Activated T-cell treated with anti-CD3 and anti-CD28 coated beads for 1 hour (primary cell): ENCODE results near the gene AP1B1.
A peak's percentile ranks its signal among the peaks of the same experiment; 100 is the strongest.
"Not testable (repeated sequence)": the region's sequence is repeated elsewhere in the genome, so short reads cannot be mapped to it uniquely, and the experiment has no call there.

Experiments
- DNase-seq: peaks from one replicate; pipeline ENCODE4 v3.0.0-alpha.2; 2020; ENCODE audit warnings: low read depth

Gene AP1B1

DNA sequence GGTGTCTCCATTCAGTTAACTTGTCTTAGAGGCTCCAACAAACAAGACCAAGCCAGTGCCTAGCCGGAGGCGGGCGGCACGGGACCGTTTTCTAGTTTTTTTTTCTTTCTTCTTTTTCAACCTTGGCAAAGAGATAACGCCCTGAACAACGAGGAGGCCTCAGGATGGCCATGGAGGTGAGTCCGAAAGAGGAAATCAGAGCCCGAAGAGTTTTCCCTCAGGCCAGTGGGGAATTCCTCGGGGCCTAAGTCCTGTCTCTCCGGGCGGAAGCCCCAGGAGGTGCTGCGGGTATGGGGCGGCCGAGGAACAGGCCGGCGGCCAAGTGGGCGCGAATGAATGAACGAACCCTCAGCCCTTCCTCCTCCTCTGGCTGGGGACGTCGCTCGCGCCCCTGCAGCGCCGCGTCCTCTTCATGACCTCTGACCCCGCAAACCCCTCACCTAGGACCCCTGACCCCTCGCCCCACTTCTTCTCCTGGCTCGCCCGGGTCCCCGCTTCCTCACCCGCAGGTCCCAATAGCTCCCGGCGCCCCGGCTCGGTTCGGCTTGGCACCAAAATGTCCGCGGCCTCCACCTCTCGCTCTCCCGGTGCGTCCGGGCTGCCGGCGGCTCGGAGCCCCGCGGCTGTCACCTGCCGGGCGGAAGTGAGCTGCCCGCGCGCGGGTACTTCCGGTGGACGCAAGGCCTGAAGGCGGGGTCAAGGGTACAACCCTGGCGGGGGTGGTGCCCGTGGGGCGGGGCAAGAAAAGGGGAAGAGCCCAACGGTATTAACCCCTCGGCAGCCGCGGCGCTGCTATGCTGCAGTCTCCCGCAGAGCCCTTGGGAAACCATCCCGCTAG, at the start of gene AP1B1:
Gene AP1B1, minus strand, starts transcription at position 650 of the 838 bp plus-strand sequence. CDS start 21,327 bp downstream, outside the sequence.
- DNase-seq = peak; percentile 93

- DNase-seq = no peak
These were observed 47.1 kb upstream of the AP1B1 start for GRCh38 chr22:29435236-29436136.

DNA sequence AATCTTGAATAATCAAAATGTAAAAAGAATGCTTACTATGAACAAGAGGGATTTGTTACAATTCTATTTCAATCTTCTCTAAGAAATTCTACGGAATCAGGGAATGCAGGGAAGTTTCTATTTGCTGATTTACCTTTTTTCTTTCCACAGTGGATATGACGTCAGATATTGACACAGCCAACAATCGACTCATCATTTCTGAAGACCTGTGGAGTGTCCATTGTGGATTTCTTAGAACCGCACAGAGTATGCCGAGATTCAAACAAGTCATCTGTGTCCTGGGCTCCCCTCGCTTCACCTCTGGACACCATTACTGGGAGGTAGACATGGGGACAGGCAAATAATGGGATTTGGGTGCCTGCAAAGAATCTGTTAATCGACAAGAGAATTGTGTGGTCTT, 45.9 kb upstream of the AP1B1 start:
- no peak for DNase-seq

- no peak for DNase-seq
These were observed 45.5 kb upstream of the AP1B1 start for GRCh38 chr22:29433856-29434255.

DNA sequence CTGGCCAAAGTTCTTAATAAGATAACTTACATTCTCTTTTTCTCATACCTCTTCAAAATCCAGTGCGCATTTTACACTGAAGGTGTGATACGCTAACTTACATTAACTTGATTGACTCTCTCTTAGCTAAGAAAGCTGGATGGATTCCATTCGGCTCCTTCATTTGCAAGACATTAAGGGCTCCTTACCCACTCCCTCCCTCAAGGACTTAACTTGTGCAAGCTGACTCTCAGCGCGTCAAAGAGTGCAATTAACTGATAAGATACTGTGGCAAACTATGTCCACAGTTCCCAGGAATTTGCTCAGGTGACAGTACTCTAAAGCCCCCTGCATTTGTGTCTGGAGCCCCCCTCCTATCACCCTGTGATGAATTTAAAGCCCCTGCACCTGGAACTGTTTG, 43.6 kb upstream of the AP1B1 start:
- no peak for DNase-seq

- no peak for DNase-seq
These were observed 38.9 kb upstream of the AP1B1 start for GRCh38 chr22:29427176-29427760.

DNA sequence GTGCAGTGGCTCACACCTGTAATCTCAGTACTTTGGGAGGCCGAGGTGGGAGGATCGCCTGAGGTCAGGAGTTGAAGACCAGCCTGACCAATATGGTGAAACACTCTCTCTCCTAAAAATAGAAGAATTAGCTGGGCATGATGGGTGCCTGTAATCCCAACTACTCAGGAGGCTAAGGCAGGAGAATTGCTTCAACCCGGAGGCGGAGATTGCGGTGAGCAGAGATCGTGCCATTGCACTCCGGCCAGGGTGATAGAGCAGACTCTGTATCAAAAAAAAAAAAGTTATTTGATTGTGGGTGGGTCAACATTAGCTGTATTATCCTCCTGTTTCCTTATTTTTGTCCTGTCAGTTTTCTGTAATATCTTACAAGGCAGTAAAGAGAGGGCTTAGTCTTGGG, 38.1 kb upstream of the AP1B1 start:
- no peak for DNase-seq

GRCh38 chr22:29418704-29419103, 30.3 kb upstream of the AP1B1 start:
- not testable (repeated sequence) for DNase-seq

- peak; percentile 27 for DNase-seq
These were observed 26.7 kb upstream of the AP1B1 start for GRCh38 chr22:29414951-29415591.

DNA sequence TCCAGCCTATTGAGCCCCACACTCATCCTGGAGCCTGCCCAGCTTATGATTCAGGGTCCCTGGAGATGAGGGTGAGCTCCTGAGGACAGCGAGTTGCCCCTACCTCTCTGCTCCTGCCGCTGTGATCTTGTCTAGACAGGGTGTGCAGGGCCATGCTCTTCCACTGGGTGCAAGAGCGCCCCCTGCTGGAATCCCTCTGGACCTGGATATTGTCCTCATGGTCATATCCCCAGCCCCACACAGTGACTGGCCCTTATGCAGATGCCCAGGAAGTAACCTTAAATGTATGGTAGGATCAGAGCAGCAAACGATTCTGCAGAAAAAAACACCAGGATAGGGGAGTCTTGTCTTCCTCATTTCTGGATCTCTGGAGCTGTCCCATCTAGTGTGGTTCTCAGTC, 24.4 kb upstream of the AP1B1 start:
- not testable (repeated sequence) for DNase-seq

GRCh38 chr22:29411569-29412211, 23.3 kb upstream of the AP1B1 start:
- not testable (repeated sequence) for DNase-seq

DNA sequence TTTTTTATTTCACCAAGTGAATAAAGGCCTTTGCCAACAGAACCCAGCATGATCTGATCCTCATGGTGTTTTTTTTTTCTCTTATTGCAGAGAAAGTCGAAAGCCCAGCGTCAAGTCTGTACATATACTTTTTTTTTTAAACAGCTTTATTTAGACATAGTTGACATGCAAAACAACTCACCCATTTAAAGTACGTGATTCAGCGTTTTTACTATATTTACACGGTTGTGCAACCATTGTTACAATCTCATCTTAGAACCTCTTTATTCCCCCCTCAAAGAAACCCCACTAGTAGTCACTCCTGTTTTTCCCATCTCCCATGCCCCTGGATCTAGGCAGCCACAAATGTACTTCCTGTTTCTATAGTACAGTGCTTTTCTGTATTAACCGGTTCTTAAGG, 20.6 kb upstream of the AP1B1 start:
- no peak for DNase-seq

DNA sequence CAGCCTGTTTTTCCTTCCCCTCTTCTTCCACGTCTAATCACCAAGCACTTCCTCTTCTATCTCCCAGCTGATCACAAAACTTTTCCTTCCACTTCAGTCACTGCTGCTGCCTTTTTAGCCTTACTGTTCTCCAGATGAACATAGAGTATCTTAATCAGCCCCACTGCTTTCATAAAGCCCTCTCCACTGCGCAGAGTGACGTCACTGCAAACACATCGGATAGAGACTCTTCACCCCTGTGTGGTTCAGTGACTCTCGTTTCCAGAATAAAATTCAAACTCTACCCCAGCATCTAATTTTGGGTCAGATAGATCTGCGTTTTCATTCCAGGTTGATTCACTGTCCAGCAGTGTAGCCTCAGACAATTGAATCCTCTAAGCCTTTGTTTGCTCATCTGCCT, 13.2 kb upstream of the AP1B1 start:
- not testable (repeated sequence) for DNase-seq

- DNase-seq = no peak
These were observed 12.2 kb upstream of the AP1B1 start for GRCh38 chr22:29400576-29400975.

- DNase-seq = no peak
These were observed 9.4 kb upstream of the AP1B1 start for GRCh38 chr22:29397791-29398190.

DNA sequence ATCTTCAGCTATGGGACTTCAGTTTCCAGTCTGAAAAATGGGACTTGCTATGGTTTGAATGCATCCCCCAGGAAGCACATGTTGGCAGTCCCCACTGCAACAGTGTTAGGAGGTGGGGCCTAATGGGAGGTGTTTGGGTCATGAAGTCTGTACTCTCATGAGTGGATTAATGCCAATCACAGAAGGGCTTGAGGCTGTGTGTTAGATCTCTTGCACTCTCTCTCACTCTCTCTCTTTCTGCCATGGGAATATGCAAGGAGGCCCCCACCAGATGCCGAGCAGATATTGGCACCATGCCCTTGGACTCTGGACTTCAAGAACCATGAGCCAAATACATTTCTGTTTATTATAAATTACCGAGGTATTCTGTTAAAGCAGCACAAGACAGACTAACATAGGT, 7.8 kb upstream of the AP1B1 start:
- DNase-seq = no peak

- DNase-seq = peak; percentile 61
These were observed 6.7 kb upstream of the AP1B1 start for GRCh38 chr22:29394931-29395581.

DNA sequence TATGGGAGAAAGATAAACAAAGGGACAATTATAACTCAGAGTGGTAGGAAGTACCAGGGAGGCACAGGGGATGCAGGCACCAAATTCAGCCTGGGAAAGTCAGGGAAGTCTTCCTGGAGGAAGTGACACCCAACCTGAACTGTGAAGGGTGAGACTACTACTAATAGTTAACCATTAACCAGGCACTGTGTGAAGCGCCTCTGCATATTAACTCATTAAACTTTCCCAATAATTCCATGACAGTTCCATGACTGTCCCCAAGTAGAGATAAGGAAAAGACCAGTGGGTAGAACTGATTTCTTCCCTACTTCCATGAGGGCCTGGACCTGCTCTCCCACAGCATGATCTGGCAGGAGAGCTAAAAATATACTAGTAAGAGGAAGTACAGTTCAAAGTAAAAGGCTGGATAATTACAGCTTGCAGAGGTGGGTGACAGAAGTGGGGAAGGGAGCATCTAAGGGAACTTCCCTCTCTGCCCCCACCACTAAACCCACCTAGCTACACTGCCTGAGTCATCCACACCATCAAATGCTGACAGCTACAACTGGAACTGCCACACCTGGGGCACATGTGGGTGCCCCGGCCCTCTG, 4.7 kb upstream of the AP1B1 start:
- DNase-seq = no peak

DNA sequence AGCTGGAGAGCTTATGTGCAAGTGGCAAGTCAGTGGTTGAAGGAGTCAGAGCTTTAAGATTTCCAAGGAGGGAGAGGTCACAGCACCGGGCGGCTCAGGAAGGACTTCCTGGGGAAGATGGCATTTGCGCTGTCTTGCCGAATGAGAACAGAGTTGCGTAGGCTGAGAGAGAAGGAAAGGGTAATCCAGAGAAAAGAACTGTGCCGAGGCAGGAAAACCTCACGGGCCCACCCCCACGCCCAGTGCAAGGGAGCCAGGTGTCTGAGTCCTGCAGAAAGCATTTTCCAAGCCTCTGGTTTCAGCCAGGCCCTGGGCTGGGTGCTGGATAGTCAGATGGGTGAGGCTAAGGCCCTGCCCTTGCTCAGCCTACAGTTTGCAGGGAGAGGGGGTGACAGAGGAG, 3.2 kb upstream of the AP1B1 start:
- no peak for DNase-seq

- DNase-seq = no peak
These were observed 1.9 kb upstream of the AP1B1 start for GRCh38 chr22:29390270-29390669.

- DNase-seq = no peak
These were observed 355 bp upstream of the AP1B1 start for GRCh38 chr22:29388759-29389090.
